Kidney epithelial cell (primary cell): ENCODE results near the gene C6orf15. TPM values are rescaled to one million over a fixed set of nuclear protein-coding genes. Genes with fewer than 3 reads are reported as not detected.

ENCODE experiments used
- DNase-seq: peaks from one replicate; pipeline ENCODE4 v3.0.0-alpha.2; 2010; ENCODE audit warnings: low read depth
- H3K27me3 ChIP-seq: 2 replicates; pipeline ENCODE4 v1.6.0; 2011; ENCODE audit warnings: low read length; ENCODE audit not compliant: control insufficient read depth, insufficient read depth
- H3K36me3 ChIP-seq: 2 replicates; pipeline ENCODE4 v1.5.1; 2011; ENCODE audit warnings: low read length; ENCODE audit not compliant: control insufficient read depth, insufficient read depth
- H3K4me3 ChIP-seq: 2 replicates; pipeline ENCODE4 v1.5.1; 2011; ENCODE audit warnings: low read depth, mild to moderate bottlenecking, control low read depth, low read length
- CTCF ChIP-seq: IDR thresholded peaks from 2 replicates; pipeline ENCODE4 v1.5.1; 2011; ENCODE audit warnings: mild to moderate bottlenecking, moderate library complexity, low read length, control low read depth, inconsistent platforms; ENCODE audit not compliant: insufficient read depth, poor library complexity, severe bottlenecking
- total RNA-seq: library from RNA; depleted of rRNA; stranded (reverse); fragments of >200 nt; gene quantifications from 2 replicates; pipeline ENCODE4 v1.2.3, GENCODE V29; 2015

Gene C6orf15
- total RNA-seq, 1 donor from 2014 or later: 0.79 TPM

DNA sequence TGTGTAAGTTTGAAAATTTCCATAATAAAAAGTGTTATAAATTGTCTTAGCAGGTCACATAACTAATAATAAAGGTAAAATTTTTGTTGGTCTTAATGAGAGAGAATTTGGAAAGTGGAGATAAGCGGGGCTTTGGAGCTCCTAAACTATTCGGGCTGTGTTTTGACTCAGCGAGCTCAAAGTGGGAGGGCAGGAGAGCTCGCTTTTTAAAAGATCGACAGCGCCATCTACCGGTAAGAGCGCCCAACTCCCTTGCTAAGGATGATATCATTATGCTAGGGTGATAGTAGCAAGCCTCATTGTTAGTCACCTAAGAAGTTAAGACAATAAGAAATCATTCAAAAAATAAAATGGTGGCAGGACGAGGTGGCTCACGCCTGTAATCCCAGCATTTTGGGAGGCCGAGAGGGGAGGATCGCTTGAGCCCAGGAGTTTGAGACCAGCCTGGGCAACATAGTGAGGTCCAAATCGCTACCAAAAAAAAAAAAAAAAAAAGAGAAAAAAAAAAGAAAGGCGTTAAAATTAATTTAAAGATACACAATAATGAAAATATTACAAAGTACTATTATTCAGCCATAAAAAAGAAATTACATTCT lies 24.8 kb downstream of the C6orf15 start:
- Histone ChIP-seq H3K4me3 (no peak overlapping the region), H3K27me3 (no peaks in the 10 kb centered on the region), H3K36me3 (no peaks in the 10 kb centered on the region)
- peak; percentile 75 for TF ChIP-seq CTCF
- DNase-seq: peak; percentile 69

DNA sequence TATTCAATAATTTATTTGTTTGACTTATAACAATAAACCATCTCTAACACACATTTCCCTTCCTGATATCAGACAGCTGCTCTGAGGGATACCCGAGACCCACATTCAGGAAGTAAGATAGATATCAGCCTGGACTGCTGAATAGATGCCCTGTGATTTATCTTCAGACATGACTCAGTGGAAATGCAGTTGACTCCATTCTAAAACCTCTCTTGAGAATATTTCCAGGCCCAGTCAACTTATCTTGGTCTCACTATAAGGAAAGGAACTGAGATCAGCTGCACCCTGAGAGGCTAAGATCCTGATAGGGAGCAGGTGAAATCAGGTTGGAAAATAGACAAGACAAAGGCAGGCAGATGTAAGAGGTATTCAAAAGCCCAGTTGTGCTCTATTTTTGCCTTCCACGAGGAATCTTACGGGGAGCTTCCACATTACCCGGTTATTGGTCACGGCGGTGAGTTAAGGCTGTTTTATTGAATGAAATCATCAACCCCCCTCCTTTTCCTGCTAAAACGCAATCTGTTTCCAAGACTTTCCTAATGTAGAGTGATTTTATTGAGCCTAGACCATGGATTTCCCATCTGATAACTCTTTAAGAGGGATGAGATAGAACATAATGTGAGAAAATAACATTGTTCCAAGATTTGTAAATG lies 25.5 kb downstream of the C6orf15 start:
- no peaks in the 10 kb centered on the region for H3K36me3 ChIP-seq
- no peak overlapping the region for H3K4me3 ChIP-seq
- TF ChIP-seq CTCF: no peak
- no peaks in the 10 kb centered on the region for H3K27me3 ChIP-seq
- peak; percentile 34 for DNase-seq

- no peak for DNase-seq
- Histone ChIP-seq H3K4me3 (no peak overlapping the region), H3K27me3 (no peaks in the 10 kb centered on the region), H3K36me3 (no peaks in the 10 kb centered on the region)
- no peak for TF ChIP-seq CTCF
Measured at GRCh38 chr6:31083742-31084354, 28.5 kb downstream of the C6orf15 start.

DNA sequence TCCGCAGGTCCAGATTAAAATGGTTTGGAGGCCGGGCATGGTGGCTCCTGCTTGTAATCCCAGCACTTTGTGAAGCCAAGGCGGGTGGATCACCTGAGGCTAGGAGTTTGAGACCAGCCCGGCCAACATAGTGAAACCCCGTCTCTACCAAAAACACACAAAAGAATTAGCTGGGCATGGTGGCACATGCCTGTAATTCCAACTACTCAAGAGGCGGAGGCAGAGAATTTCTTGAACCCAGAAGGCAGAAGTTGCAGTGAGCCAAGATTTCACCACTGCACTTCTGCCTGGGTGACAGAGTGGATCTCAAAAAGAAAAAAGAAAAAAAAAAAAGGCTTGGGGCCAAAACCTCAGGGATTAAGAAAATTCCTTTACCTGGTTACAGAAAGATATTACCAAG lies 30.5 kb downstream of the C6orf15 start:
- DNase-seq: no peak
- Histone ChIP-seq H3K36me3 (no peaks in the 10 kb centered on the region), H3K4me3 (no peak overlapping the region), H3K27me3 (no peaks in the 10 kb centered on the region)
- no peak for TF ChIP-seq CTCF

- Histone ChIP-seq H3K27me3 (no peaks in the 10 kb centered on the region), H3K36me3 (no peaks in the 10 kb centered on the region), H3K4me3 (no peak overlapping the region)
- peak; percentile 79 for TF ChIP-seq CTCF
- DNase-seq: no peak
Measured at GRCh38 chr6:31079656-31080261, 32.6 kb downstream of the C6orf15 start.
